Left lobe of liver (tissue), 2 donors: ENCODE data around the gene TEKTIP1. TPM values are rescaled to one million over a fixed set of nuclear protein-coding genes. Genes with fewer than 3 reads are reported as not detected.
A peak's percentile ranks its signal among the peaks of the same experiment; 100 is the strongest.
"Not testable (repeated sequence)": the region's sequence is repeated elsewhere in the genome, so short reads cannot be mapped to it uniquely, and the experiment has no call there.

Source experiments
- ATAC-seq: fragments of 200-7000 bp; cut with Tn5 transposase; one replicate; pipeline ENCODE4 v1.9.1; 2020; ENCODE audit warnings: mild to moderate bottlenecking, moderate library complexity
- DNase-seq: peaks from one replicate; pipeline ENCODE4 v3.0.0-alpha.2; 2020; ENCODE audit warnings: low spot score
- total RNA-seq: library from RNA; stranded (reverse); gene quantifications from one replicate; pipeline ENCODE4 v1.2.1, GENCODE V29; 2021
- donor health status: DM: no; HTN: no; CAD: no; lungs with moderate emphysema.
- donor health status: DM: no; HTN: yes; CAD: no.

Gene TEKTIP1
- total RNA-seq, 1 donor from 2014 or later: 1.9 TPM

GRCh38 chr19:3555653-3556422, 16.9 kb downstream of the TEKTIP1 start:
- ATAC-seq (no peak), DNase-seq (no peak)

GRCh38 chr19:3556423-3556977, 17.5 kb downstream of the TEKTIP1 start:
- DNase-seq: no peak
- ATAC-seq: no peak

- no peak for DNase-seq
- ATAC-seq: peak; percentile 35
These were observed 18.0 kb downstream of the TEKTIP1 start for GRCh38 chr19:3556978-3557460.

- peak; percentile 96 for DNase-seq
- peak; percentile 93 for ATAC-seq
These were observed 18.7 kb downstream of the TEKTIP1 start, which contains the start of gene MFSD12 for GRCh38 chr19:3557461-3558248. Gene MFSD12, minus strand, starts transcription at chr19:3557586. Its CDS starts 183 bp downstream, at chr19:3557403.

GRCh38 chr19:3563709-3564524, 24.9 kb downstream of the TEKTIP1 start:
- ATAC-seq (peak; percentile 20), DNase-seq (no peak)

GRCh38 chr19:3565139-3565538, 26.2 kb downstream of the TEKTIP1 start:
- ATAC-seq (no peak), DNase-seq (no peak)

- not testable (repeated sequence) for ATAC-seq, DNase-seq
These were observed 31.1 kb downstream of the TEKTIP1 start for GRCh38 chr19:3570042-3570441.

- no peak for ATAC-seq
- no peak for DNase-seq
These were observed 31.6 kb downstream of the TEKTIP1 start for GRCh38 chr19:3570606-3571011.

- ATAC-seq (peak; percentile 92), DNase-seq (peak; percentile 100)
These were observed 33.3 kb downstream of the TEKTIP1 start for GRCh38 chr19:3572132-3572854.

GRCh38 chr19:3572855-3573161, 33.8 kb downstream of the TEKTIP1 start, which contains the start of gene HMG20B:
Gene HMG20B, plus strand, starts transcription at chr19:3572944. Its CDS starts 366 bp downstream, at chr19:3573310.
- peak; percentile 3 for ATAC-seq
- no peak for DNase-seq

- ATAC-seq (peak; percentile 9), DNase-seq (no peak)
These were observed 34.3 kb downstream of the TEKTIP1 start for GRCh38 chr19:3573162-3573857.

GRCh38 chr19:3573858-3574637, 35.1 kb downstream of the TEKTIP1 start:
- peak; percentile 56 for ATAC-seq
- DNase-seq: peak; percentile 89

GRCh38 chr19:3575260-3575741, 36.3 kb downstream of the TEKTIP1 start:
- DNase-seq: no peak
- ATAC-seq: no peak

GRCh38 chr19:3575949-3576673, 37.1 kb downstream of the TEKTIP1 start:
- no peak for DNase-seq
- no peak for ATAC-seq

- no peak for ATAC-seq
These were observed 37.9 kb downstream of the TEKTIP1 start for GRCh38 chr19:3576696-3577443.

GRCh38 chr19:3577723-3578344, 38.9 kb downstream of the TEKTIP1 start:
- ATAC-seq (no peak), DNase-seq (no peak)

More at GRCh38 chr19:3576696-3577443, 37.9 kb downstream of the TEKTIP1 start:
- no peak for DNase-seq
